Neural cell (in vitro differentiated cells): ENCODE measurements around the gene INPP1. TPM values are rescaled to one million over a fixed set of nuclear protein-coding genes. Genes with fewer than 3 reads are reported as not detected.

Source experiments
- H2AFZ ChIP-seq: fragments of 200-600, 300-800 bp; sonication (generic), shearing (Covaris generic); 2 replicates; pipeline ENCODE4 v1.6.0; 2014; ENCODE audit warnings: low read depth, mild to moderate bottlenecking, antibody characterized with exemption, low read length, moderate library complexity
- H3F3A ChIP-seq: fragments of 200-600 bp; shearing (Covaris generic); 2 replicates; pipeline ENCODE4 v1.6.1; 2016; ENCODE audit warnings: mild to moderate bottlenecking, moderate library complexity, mixed read lengths, antibody characterized with exemption, low read length; ENCODE audit not compliant: insufficient read depth, poor library complexity, severe bottlenecking
- H3K27ac ChIP-seq: fragments of 200-600, 300-800 bp; sonication (generic), shearing (Covaris generic); 2 replicates; pipeline ENCODE4 v1.5.1; 2014; ENCODE audit warnings: mild to moderate bottlenecking, low read length, moderate library complexity
- H3K27me3 ChIP-seq: fragments of 300-800, 200-600 bp; sonication (generic), shearing (Covaris generic); 2 replicates; pipeline ENCODE4 v1.6.0; 2014; ENCODE audit warnings: mild to moderate bottlenecking, low read depth, low read length, moderate library complexity; ENCODE audit not compliant: insufficient read depth
- H3K36me3 ChIP-seq: fragments of 300-800, 200-600 bp; sonication (generic), shearing (Covaris generic); 2 replicates; pipeline ENCODE4 v1.5.1; 2014; ENCODE audit warnings: mild to moderate bottlenecking, antibody characterized with exemption, low read length, moderate library complexity; ENCODE audit not compliant: insufficient read depth
- H3K4me2 ChIP-seq: fragments of 300-800, 200-600 bp; sonication (generic), shearing (Covaris generic); 2 replicates; pipeline ENCODE4 v1.6.0; 2014; ENCODE audit warnings: mild to moderate bottlenecking, low read length
- H3K4me3 ChIP-seq: fragments of 300-800, 200-600 bp; sonication (generic), shearing (Covaris generic); 2 replicates; pipeline ENCODE4 v1.5.1; 2014; ENCODE audit warnings: mild to moderate bottlenecking, low read length, moderate library complexity
- H3K79me2 ChIP-seq: fragments of 200-600 bp; shearing (Covaris generic); replicated peaks from 2 replicates; pipeline ENCODE4 v1.6.0; 2014; ENCODE audit warnings: mild to moderate bottlenecking, low read length, moderate library complexity; ENCODE audit not compliant: insufficient read depth
- H3K9ac ChIP-seq: fragments of 300-800, 200-600 bp; sonication (generic), shearing (Covaris generic); 2 replicates; pipeline ENCODE4 v1.6.1; 2016; ENCODE audit warnings: mild to moderate bottlenecking, low read length, mixed read lengths
- H3K9me2 ChIP-seq: fragments of 200-600 bp; shearing (Covaris generic); 2 replicates; pipeline ENCODE4 v1.6.1; 2016; ENCODE audit warnings: mild to moderate bottlenecking, low read length, mixed read lengths; ENCODE audit not compliant: insufficient read depth
- H3K9me3 ChIP-seq: fragments of 200-600, 300-800 bp; sonication (generic), shearing (Covaris generic); 2 replicates; pipeline ENCODE4 v1.6.1; 2016; ENCODE audit warnings: mild to moderate bottlenecking, mixed run types, low read length, moderate library complexity, mixed read lengths
- H4K20me1 ChIP-seq: fragments of 200-600 bp; shearing (Covaris generic); 2 replicates; pipeline ENCODE4 v1.6.1; 2016; ENCODE audit warnings: mild to moderate bottlenecking, mixed run types; ENCODE audit not compliant: insufficient read depth
- EP300 ChIP-seq: fragments of 450-650 bp; conservative IDR thresholded peaks from 2 replicates; pipeline ENCODE4 v1.6.1; 2014; ENCODE audit warnings: antibody characterized with exemption, mild to moderate bottlenecking, moderate library complexity; ENCODE audit not compliant: poor library complexity, severe bottlenecking
- EZH2 ChIP-seq: fragments of 200-600, 300-800 bp; shearing (Covaris generic), sonication (generic); IDR thresholded peaks from 2 replicates; pipeline ENCODE4 v1.6.1; 2014; ENCODE audit warnings: antibody characterized with exemption, low read length, borderline replicate concordance, mild to moderate bottlenecking; ENCODE audit not compliant: insufficient read depth, poor library complexity, severe bottlenecking
- MXI1 ChIP-seq: fragments of 450-650 bp; conservative IDR thresholded peaks from 2 replicates; pipeline ENCODE4 v1.6.1; 2014; ENCODE audit warnings: antibody characterized with exemption, mild to moderate bottlenecking; ENCODE audit not compliant: poor library complexity, severe bottlenecking
- POLR2AphosphoS5 ChIP-seq: IDR thresholded peaks from 2 replicates; pipeline ENCODE4 v1.6.1; 2012
- RAD21 ChIP-seq: fragments of 450-650 bp; conservative IDR thresholded peaks from 2 replicates; pipeline ENCODE4 v1.6.1; 2014; ENCODE audit warnings: antibody characterized with exemption, mild to moderate bottlenecking, moderate library complexity
- SMC3 ChIP-seq: fragments of 450-650 bp; conservative IDR thresholded peaks from 2 replicates; pipeline ENCODE4 v1.6.1; 2014; ENCODE audit warnings: antibody characterized with exemption, mild to moderate bottlenecking, moderate library complexity; ENCODE audit not compliant: poor library complexity
- TAF1 ChIP-seq: IDR thresholded peaks from 2 replicates; pipeline ENCODE4 v1.6.1; 2012; ENCODE audit warnings: low read depth
- polyA plus RNA-seq: library from polyadenylated mRNA; depleted of rRNA; stranded (reverse); fragments of >200 nt; gene quantifications from 2 replicates; pipeline ENCODE4 v1.2.3, GENCODE V29; 2014
- TF ChIP-seq, protein P1 (sequence below): IDR thresholded peaks from 2 replicates; pipeline ENCODE4 v1.6.1; 2012; ENCODE audit warnings: borderline replicate concordance
- TF ChIP-seq, protein P2 (sequence below): fragments of 450-650 bp; IDR thresholded peaks from 2 replicates; pipeline ENCODE4 v1.5.1; 2014; ENCODE audit warnings: antibody characterized with exemption, mild to moderate bottlenecking, moderate library complexity; ENCODE audit not compliant: poor library complexity, severe bottlenecking

Gene INPP1
- polyA plus RNA-seq, 1 donor from 2014 or later, result 15.1 TPM

DNA sequence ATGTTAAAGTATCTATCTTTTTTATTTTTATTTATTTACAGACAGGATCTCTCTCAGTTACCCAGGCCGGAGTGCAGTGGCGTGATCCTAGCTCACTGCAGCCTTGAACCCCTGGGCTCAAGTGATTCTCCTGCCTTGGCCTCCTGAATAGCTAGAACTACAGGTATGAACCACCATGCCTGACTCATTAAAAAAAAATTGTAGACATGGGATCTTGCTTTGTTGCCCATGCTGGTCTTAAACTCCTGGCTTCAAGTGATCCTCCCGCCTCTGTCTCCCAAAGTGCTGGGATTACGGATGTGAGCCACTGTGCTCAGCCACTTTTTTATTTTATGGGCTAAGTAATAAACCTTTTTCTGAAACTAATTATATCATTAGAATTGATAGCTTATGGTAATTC is 71.9 kb downstream of the INPP1 start:
- Histone ChIP-seq H3K9me2 (no peaks in the 10 kb centered on the region), H3K4me2 (no peak overlapping the region), H3F3A (no peaks in the 10 kb centered on the region), H3K9ac (no peak overlapping the region), H2AFZ (no peak overlapping the region), H3K79me2 (peaks cover 7% of the 10 kb centered on the region), H3K4me3 (no peak overlapping the region), H4K20me1 (no peaks in the 10 kb centered on the region), H3K27ac (no peak overlapping the region), H3K27me3 (peaks cover 3% of the 10 kb centered on the region), H3K9me3 (no peaks in the 10 kb centered on the region), H3K36me3 (no peaks in the 10 kb centered on the region)
- TF ChIP-seq EZH2, result no peak
- TF ChIP-seq TAF1, result no peak
- TF ChIP-seq EP300, result no peak
- TF ChIP-seq, protein P1, sequence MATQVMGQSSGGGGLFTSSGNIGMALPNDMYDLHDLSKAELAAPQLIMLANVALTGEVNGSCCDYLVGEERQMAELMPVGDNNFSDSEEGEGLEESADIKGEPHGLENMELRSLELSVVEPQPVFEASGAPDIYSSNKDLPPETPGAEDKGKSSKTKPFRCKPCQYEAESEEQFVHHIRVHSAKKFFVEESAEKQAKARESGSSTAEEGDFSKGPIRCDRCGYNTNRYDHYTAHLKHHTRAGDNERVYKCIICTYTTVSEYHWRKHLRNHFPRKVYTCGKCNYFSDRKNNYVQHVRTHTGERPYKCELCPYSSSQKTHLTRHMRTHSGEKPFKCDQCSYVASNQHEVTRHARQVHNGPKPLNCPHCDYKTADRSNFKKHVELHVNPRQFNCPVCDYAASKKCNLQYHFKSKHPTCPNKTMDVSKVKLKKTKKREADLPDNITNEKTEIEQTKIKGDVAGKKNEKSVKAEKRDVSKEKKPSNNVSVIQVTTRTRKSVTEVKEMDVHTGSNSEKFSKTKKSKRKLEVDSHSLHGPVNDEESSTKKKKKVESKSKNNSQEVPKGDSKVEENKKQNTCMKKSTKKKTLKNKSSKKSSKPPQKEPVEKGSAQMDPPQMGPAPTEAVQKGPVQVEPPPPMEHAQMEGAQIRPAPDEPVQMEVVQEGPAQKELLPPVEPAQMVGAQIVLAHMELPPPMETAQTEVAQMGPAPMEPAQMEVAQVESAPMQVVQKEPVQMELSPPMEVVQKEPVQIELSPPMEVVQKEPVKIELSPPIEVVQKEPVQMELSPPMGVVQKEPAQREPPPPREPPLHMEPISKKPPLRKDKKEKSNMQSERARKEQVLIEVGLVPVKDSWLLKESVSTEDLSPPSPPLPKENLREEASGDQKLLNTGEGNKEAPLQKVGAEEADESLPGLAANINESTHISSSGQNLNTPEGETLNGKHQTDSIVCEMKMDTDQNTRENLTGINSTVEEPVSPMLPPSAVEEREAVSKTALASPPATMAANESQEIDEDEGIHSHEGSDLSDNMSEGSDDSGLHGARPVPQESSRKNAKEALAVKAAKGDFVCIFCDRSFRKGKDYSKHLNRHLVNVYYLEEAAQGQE, result no peak
- TF ChIP-seq, protein P2, sequence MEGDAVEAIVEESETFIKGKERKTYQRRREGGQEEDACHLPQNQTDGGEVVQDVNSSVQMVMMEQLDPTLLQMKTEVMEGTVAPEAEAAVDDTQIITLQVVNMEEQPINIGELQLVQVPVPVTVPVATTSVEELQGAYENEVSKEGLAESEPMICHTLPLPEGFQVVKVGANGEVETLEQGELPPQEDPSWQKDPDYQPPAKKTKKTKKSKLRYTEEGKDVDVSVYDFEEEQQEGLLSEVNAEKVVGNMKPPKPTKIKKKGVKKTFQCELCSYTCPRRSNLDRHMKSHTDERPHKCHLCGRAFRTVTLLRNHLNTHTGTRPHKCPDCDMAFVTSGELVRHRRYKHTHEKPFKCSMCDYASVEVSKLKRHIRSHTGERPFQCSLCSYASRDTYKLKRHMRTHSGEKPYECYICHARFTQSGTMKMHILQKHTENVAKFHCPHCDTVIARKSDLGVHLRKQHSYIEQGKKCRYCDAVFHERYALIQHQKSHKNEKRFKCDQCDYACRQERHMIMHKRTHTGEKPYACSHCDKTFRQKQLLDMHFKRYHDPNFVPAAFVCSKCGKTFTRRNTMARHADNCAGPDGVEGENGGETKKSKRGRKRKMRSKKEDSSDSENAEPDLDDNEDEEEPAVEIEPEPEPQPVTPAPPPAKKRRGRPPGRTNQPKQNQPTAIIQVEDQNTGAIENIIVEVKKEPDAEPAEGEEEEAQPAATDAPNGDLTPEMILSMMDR, result no peak
- no peak for TF ChIP-seq MXI1

DNA sequence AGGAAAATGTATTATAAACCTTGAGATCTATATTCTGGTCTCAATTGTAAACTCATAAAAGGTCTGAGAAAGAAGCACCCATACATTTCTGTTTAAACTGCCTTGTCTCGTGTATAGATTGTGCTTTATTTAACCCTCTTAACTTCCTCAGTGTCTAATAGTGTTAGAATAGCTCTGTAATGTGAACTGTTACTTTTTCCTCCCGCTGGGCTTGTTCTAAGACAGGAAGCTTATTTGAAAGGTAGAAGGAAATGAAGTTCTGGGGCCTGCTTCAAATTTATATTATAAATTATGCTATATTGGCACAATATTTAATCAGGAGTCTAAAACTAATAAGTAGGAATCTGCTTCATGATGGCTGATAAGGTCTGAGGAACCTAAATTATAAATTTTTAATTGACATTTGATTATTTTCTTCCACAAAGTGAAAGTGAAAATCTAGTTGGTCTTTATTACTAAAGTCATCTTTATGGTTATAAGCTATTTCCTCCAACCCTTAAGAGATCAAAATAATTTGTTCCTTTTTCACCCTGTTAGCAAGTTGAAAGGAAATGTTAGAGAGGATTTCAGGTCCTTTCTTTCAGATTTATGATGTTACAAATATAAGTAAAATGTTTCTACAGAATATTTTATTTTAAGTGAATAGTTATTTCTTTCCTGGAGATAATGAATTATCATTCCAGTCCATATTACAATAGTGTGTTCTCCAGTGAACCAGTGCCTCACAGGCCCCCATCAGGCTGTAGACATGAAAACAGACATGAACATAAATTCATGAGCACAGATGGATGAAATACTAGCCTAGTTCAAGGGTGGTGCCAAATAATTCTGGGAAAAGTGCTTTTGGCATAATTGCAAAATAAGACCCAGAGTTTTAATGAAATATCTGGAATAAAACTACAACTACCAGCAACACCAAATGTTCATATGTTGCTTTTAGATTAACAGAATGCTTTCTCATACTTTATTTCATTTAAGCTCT is 72.7 kb downstream of the INPP1 start:
- Histone ChIP-seq H3K36me3 (no peaks in the 10 kb centered on the region), H3K4me2 (no peak overlapping the region), H3K27ac (no peak overlapping the region), H3K4me3 (no peak overlapping the region), H3K27me3 (no peaks in the 10 kb centered on the region), H3K9ac (no peak overlapping the region), H3K79me2 (peaks cover 7% of the 10 kb centered on the region), H2AFZ (no peak overlapping the region), H4K20me1 (no peaks in the 10 kb centered on the region), H3K9me3 (no peaks in the 10 kb centered on the region), H3F3A (no peaks in the 10 kb centered on the region), H3K9me2 (no peaks in the 10 kb centered on the region)
- TF ChIP-seq EZH2 (no peak), TAF1 (no peak), POLR2AphosphoS5 (no peak), MXI1 (no peak), RAD21 (no peak), SMC3 (no peak), EP300 (no peak)
- TF ChIP-seq, protein P1, result no peak
- TF ChIP-seq, protein P2, result no peak
